Adrenal gland (tissue), 5 donors: ENCODE data around the gene WWP2.
"Not testable (repeated sequence)": the region's sequence is repeated elsewhere in the genome, so short reads cannot be mapped to it uniquely, and the experiment has no call there.

ENCODE experiments used
- CTCF ChIP-seq, 6 experiments: fragments of 450-650 bp in 4 of 6; fragments of 200-600 bp in 2 of 6; sonication (generic) in 1 of 6; IDR thresholded peaks; 1 replicate in 5 of 6; 2 replicates in 1 of 6; pipeline versions ENCODE4 v1.5.1 to v1.8.0; 2016 to 2021; ENCODE audit warnings: antibody characterized with exemption in 6 of 6, mild to moderate bottlenecking in 2 of 6, moderate library complexity in 1 of 6
- POLR2A ChIP-seq, 2 donors: fragments of 450-650 bp; IDR thresholded peaks; one replicate each; pipeline ENCODE4 v1.6.1; 2017; ENCODE audit warnings: antibody characterized with exemption in 2 of 2, mild to moderate bottlenecking in 2 of 2, moderate library complexity in 1 of 2
- donor health status: DM: no; HTN: no; CAD: no.

DNA sequence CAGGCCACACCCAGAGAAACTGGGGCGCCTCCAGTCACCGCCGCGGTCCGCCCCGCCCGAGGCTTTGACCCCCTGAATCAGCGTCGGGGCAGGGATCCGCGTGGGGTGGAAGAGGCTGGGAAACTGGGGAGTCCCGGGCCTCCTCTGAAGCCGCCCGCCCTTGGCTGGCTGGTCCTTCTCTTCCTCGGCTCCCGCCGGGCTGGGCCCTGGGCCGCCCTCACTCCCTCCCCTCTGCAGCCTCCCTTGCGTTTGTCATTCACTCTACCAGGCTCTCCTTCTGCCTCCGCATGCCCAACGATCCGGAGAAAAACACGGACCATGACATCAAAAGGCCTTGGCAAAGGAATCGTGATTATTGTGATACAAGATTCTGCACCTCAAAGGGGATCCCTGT, 203.5 kb downstream of the WWP2 start:
- not testable (repeated sequence) for TF ChIP-seq CTCF, POLR2A (IDR thresholded peaks at IDR 0.05)
